ENCODE measurements around the gene DIPK1A.

Gene DIPK1A

GRCh38 chr1:92845908-92846307, 115.4 kb downstream of the DIPK1A start:
- TF ChIP-seq EZH2 (IDR thresholded peaks at IDR 0.05) (no peak), POLR2AphosphoS5 (IDR thresholded peaks at IDR 0.05; ENCODE audit: borderline replicate concordance, low read depth, low read length) (no peak), FOXP2 (optimal IDR thresholded peaks at IDR 0.05; ENCODE audit: control extremely low read depth, extremely low read length, insufficient read depth) (no peak)
- H3K9ac ChIP-seq (ENCODE audit: insufficient read length), result no peak overlapping the region
- H3K36me3 ChIP-seq (ENCODE audit: insufficient read depth, low read length), result peaks cover 35% of the 10 kb centered on the region
- no peak for DNase-seq (ENCODE audit: low read depth, low spot score)
- no peak overlapping the region for H3K4me3 ChIP-seq
- no peak overlapping the region for H3K27ac ChIP-seq
- H3K9me3 ChIP-seq (ENCODE audit: low read depth, low read length), result no peaks in the 10 kb centered on the region

GRCh38 chr1:92844439-92844838, 116.8 kb downstream of the DIPK1A start:
- peaks cover 49% of the 10 kb centered on the region for H3K36me3 ChIP-seq (ENCODE audit: insufficient read depth, low read length)
- no peak overlapping the region for H3K4me3 ChIP-seq
- DNase-seq (ENCODE audit: low read depth, low spot score), result no peak
- no peaks in the 10 kb centered on the region for H3K9me3 ChIP-seq (ENCODE audit: low read depth, low read length)
- H3K9ac ChIP-seq (ENCODE audit: insufficient read length), result no peak overlapping the region
- TF ChIP-seq EZH2 (IDR thresholded peaks at IDR 0.05) (no peak), FOXP2 (optimal IDR thresholded peaks at IDR 0.05; ENCODE audit: control extremely low read depth, extremely low read length, insufficient read depth) (no peak), POLR2AphosphoS5 (IDR thresholded peaks at IDR 0.05; ENCODE audit: borderline replicate concordance, low read depth, low read length) (no peak)
- no peak overlapping the region for H3K27ac ChIP-seq

GRCh38 chr1:92843429-92844352, 117.6 kb downstream of the DIPK1A start:
- TF ChIP-seq FOXP2 (optimal IDR thresholded peaks at IDR 0.05; ENCODE audit: control extremely low read depth, extremely low read length, insufficient read depth) (no peak), POLR2AphosphoS5 (IDR thresholded peaks at IDR 0.05; ENCODE audit: borderline replicate concordance, low read depth, low read length) (peak; percentile 1)
- peaks cover 57% of the 10 kb centered on the region for H3K36me3 ChIP-seq (ENCODE audit: insufficient read depth, low read length)
- H3K9me3 ChIP-seq (ENCODE audit: low read depth, low read length), result no peaks in the 10 kb centered on the region
- no peak overlapping the region for H3K4me3 ChIP-seq
- no peak for DNase-seq (ENCODE audit: low read depth, low spot score)
- 0 out of 2 replicates have a peak overlapping the region, but pooled peaks have one; percentile 34 for H3K27ac ChIP-seq
- H3K9ac ChIP-seq (ENCODE audit: insufficient read length), result no peak overlapping the region

GRCh38 chr1:92843046-92843423, 118.2 kb downstream of the DIPK1A start:
- peak overlapping the region; percentile 28; the same call in 1 of the 2 replicates for H3K27ac ChIP-seq
- no peak overlapping the region for H3K9ac ChIP-seq (ENCODE audit: insufficient read length)
- no peaks in the 10 kb centered on the region for H3K9me3 ChIP-seq (ENCODE audit: low read depth, low read length)
- peaks cover 63% of the 10 kb centered on the region for H3K36me3 ChIP-seq (ENCODE audit: insufficient read depth, low read length)
- no peak for DNase-seq (ENCODE audit: low read depth, low spot score)
- TF ChIP-seq POLR2AphosphoS5 (IDR thresholded peaks at IDR 0.05; ENCODE audit: borderline replicate concordance, low read depth, low read length), result peak; percentile 13; the same call in 1 of the 2 replicates
- no peak for TF ChIP-seq EZH2 (IDR thresholded peaks at IDR 0.05)
- H3K4me3 ChIP-seq, result no peak overlapping the region

GRCh38 chr1:92842082-92843045, 118.9 kb downstream of the DIPK1A start:
- no peak for DNase-seq (ENCODE audit: low read depth, low spot score)
- Histone ChIP-seq H3K4me3 (no peak overlapping the region), H3K36me3 (ENCODE audit: insufficient read depth, low read length) (peaks cover 70% of the 10 kb centered on the region), H3K27ac (peak overlapping the region; percentile 28; the same call in 1 of the 2 replicates), H3K9me3 (ENCODE audit: low read depth, low read length) (no peaks in the 10 kb centered on the region), H3K9ac (ENCODE audit: insufficient read length) (no peak overlapping the region)
- TF ChIP-seq FOXP2 (optimal IDR thresholded peaks at IDR 0.05; ENCODE audit: control extremely low read depth, extremely low read length, insufficient read depth) (no peak), POLR2AphosphoS5 (IDR thresholded peaks at IDR 0.05; ENCODE audit: borderline replicate concordance, low read depth, low read length) (peak; percentile 32)

GRCh38 chr1:92840600-92840999, 120.7 kb downstream of the DIPK1A start:
- Histone ChIP-seq H3K9me3 (ENCODE audit: low read depth, low read length) (no peaks in the 10 kb centered on the region), H3K9ac (ENCODE audit: insufficient read length) (no peak overlapping the region), H3K27ac (no peak overlapping the region), H3K4me3 (no peak overlapping the region), H3K36me3 (ENCODE audit: insufficient read depth, low read length) (peaks cover 88% of the 10 kb centered on the region)
- DNase-seq (ENCODE audit: low read depth, low spot score), result no peak
- TF ChIP-seq EZH2 (IDR thresholded peaks at IDR 0.05) (no peak), FOXP2 (optimal IDR thresholded peaks at IDR 0.05; ENCODE audit: control extremely low read depth, extremely low read length, insufficient read depth) (no peak), POLR2AphosphoS5 (IDR thresholded peaks at IDR 0.05; ENCODE audit: borderline replicate concordance, low read depth, low read length) (no peak)

GRCh38 chr1:92839442-92839841, 121.8 kb downstream of the DIPK1A start:
- H3K4me3 ChIP-seq, result no peak overlapping the region
- H3K27ac ChIP-seq, result no peak overlapping the region
- no peak overlapping the region for H3K9ac ChIP-seq (ENCODE audit: insufficient read length)
- no peak for TF ChIP-seq EZH2 (IDR thresholded peaks at IDR 0.05)
- no peak for DNase-seq (ENCODE audit: low read depth, low spot score)
- no peaks in the 10 kb centered on the region for H3K9me3 ChIP-seq (ENCODE audit: low read depth, low read length)
- H3K36me3 ChIP-seq (ENCODE audit: insufficient read depth, low read length), result peaks cover 99% of the 10 kb centered on the region

- H3K9me3 ChIP-seq (ENCODE audit: low read depth, low read length), result no peaks in the 10 kb centered on the region
- H3K9ac ChIP-seq (ENCODE audit: insufficient read length), result no peak overlapping the region
- no peak overlapping the region for H3K27ac ChIP-seq
- peaks cover 99% of the 10 kb centered on the region for H3K36me3 ChIP-seq (ENCODE audit: insufficient read depth, low read length)
- no peak overlapping the region for H3K4me3 ChIP-seq
- DNase-seq (ENCODE audit: low read depth, low spot score), result no peak
- TF ChIP-seq FOXP2 (optimal IDR thresholded peaks at IDR 0.05; ENCODE audit: control extremely low read depth, extremely low read length, insufficient read depth), result no peak
- TF ChIP-seq EZH2 (IDR thresholded peaks at IDR 0.05), result no peak
- TF ChIP-seq POLR2AphosphoS5 (IDR thresholded peaks at IDR 0.05; ENCODE audit: borderline replicate concordance, low read depth, low read length), result no peak
Observed at GRCh38 chr1:92838519-92838918, 122.7 kb downstream of the DIPK1A start.
